NCI-H1436 treated with DMSO at 0.1 percent for 48 hours (cell line): ENCODE results near the gene LCOR.

Source experiments
- DNase-seq: peaks from one replicate; lab custom pipeline; 2025; lab: John Stamatoyannopoulos, UW

LCOR gene

GRCh38 chr10:96987141-96987841, 155.2 kb downstream of the LCOR start:
- DNase-seq: no peak

- DNase-seq: no peak
Measured at GRCh38 chr10:96987842-96988175, 155.7 kb downstream of the LCOR start.

- DNase-seq: no peak
Measured at GRCh38 chr10:96988426-96988825, 156.3 kb downstream of the LCOR start.

- DNase-seq: no peak
Measured at GRCh38 chr10:96991313-96991841, 159.3 kb downstream of the LCOR start.

GRCh38 chr10:96992721-96993120, 160.6 kb downstream of the LCOR start:
- DNase-seq: no peak

GRCh38 chr10:96995851-96996250, 163.8 kb downstream of the LCOR start:
- DNase-seq: no peak

GRCh38 chr10:96996275-96996965, 164.3 kb downstream of the LCOR start:
- DNase-seq: no peak

- no peak for DNase-seq
Measured at GRCh38 chr10:96998329-96998888, 166.3 kb downstream of the LCOR start.

GRCh38 chr10:96999337-96999736, 167.2 kb downstream of the LCOR start:
- no peak for DNase-seq

- DNase-seq: no peak
Measured at GRCh38 chr10:96999987-97000386, 167.9 kb downstream of the LCOR start.

- no peak for DNase-seq
Measured at GRCh38 chr10:97000487-97001182, 168.5 kb downstream of the LCOR start.

GRCh38 chr10:97001183-97001991, 169.3 kb downstream of the LCOR start:
- DNase-seq: no peak

GRCh38 chr10:97002670-97003069, 170.6 kb downstream of the LCOR start:
- DNase-seq: no peak

- DNase-seq: no peak
Measured at GRCh38 chr10:97003151-97003803, 171.2 kb downstream of the LCOR start.

GRCh38 chr10:97003804-97004201, 171.7 kb downstream of the LCOR start:
- DNase-seq: no peak

- no peak for DNase-seq
Measured at GRCh38 chr10:97004591-97004990, 172.5 kb downstream of the LCOR start.

- no peak for DNase-seq
Measured at GRCh38 chr10:97005349-97005748, 173.3 kb downstream of the LCOR start.

GRCh38 chr10:97006364-97006763, 174.3 kb downstream of the LCOR start:
- DNase-seq: no peak

- DNase-seq: no peak
Measured at GRCh38 chr10:97007417-97007816, 175.3 kb downstream of the LCOR start.

- DNase-seq: no peak
Measured at GRCh38 chr10:97010695-97011206, 178.7 kb downstream of the LCOR start.

GRCh38 chr10:97011397-97011796, 179.3 kb downstream of the LCOR start:
- no peak for DNase-seq
